Kidney epithelial cell (primary cell): ENCODE measurements around the gene HDGFL3. TPM values are rescaled to one million over a fixed set of nuclear protein-coding genes. Genes with fewer than 3 reads are reported as not detected.

ENCODE experiments used
- DNase-seq: peaks from one replicate; pipeline ENCODE4 v3.0.0-alpha.2; 2010; ENCODE audit warnings: low read depth
- H3K27me3 ChIP-seq: 2 replicates; pipeline ENCODE4 v1.6.0; 2011; ENCODE audit warnings: low read length; ENCODE audit not compliant: control insufficient read depth, insufficient read depth
- H3K36me3 ChIP-seq: 2 replicates; pipeline ENCODE4 v1.5.1; 2011; ENCODE audit warnings: low read length; ENCODE audit not compliant: control insufficient read depth, insufficient read depth
- H3K4me3 ChIP-seq: 2 replicates; pipeline ENCODE4 v1.5.1; 2011; ENCODE audit warnings: low read depth, mild to moderate bottlenecking, control low read depth, low read length
- total RNA-seq: library from RNA; depleted of rRNA; stranded (reverse); fragments of >200 nt; gene quantifications from 2 replicates; pipeline ENCODE4 v1.2.3, GENCODE V29; 2015
- TF ChIP-seq, protein P1 (sequence below): IDR thresholded peaks from 2 replicates; pipeline ENCODE4 v1.5.1; 2011; ENCODE audit warnings: mild to moderate bottlenecking, moderate library complexity, low read length, control low read depth, inconsistent platforms; ENCODE audit not compliant: insufficient read depth, poor library complexity, severe bottlenecking

The HDGFL3 gene
- total RNA-seq, 1 donor from 2014 or later = 77.3 TPM

DNA sequence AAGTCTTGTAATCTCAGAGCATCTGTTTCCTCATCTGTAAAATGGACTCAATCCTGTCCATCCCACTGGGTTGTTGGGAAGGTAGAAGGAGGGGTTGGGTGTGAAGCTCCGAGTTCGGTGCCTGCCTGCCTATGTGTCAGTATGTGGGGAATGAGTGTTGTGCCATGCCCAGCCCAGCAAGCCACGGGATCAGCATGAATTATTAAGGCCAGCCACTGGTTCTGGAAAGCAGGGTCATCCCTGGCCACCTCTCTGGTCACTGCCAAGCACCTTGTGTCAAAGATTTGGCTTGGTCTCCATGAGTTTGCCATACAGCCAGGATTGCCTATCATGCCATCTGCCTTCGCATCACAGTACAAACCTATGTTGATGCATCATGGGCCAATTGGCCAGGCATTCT lies 88.7 kb downstream of the HDGFL3 start:
- H3K27me3 ChIP-seq = no peaks in the 10 kb centered on the region
- TF ChIP-seq, protein P1, sequence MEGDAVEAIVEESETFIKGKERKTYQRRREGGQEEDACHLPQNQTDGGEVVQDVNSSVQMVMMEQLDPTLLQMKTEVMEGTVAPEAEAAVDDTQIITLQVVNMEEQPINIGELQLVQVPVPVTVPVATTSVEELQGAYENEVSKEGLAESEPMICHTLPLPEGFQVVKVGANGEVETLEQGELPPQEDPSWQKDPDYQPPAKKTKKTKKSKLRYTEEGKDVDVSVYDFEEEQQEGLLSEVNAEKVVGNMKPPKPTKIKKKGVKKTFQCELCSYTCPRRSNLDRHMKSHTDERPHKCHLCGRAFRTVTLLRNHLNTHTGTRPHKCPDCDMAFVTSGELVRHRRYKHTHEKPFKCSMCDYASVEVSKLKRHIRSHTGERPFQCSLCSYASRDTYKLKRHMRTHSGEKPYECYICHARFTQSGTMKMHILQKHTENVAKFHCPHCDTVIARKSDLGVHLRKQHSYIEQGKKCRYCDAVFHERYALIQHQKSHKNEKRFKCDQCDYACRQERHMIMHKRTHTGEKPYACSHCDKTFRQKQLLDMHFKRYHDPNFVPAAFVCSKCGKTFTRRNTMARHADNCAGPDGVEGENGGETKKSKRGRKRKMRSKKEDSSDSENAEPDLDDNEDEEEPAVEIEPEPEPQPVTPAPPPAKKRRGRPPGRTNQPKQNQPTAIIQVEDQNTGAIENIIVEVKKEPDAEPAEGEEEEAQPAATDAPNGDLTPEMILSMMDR = no peak
- H3K4me3 ChIP-seq = no peak overlapping the region
- DNase-seq = no peak
- H3K36me3 ChIP-seq = no peaks in the 10 kb centered on the region

DNA sequence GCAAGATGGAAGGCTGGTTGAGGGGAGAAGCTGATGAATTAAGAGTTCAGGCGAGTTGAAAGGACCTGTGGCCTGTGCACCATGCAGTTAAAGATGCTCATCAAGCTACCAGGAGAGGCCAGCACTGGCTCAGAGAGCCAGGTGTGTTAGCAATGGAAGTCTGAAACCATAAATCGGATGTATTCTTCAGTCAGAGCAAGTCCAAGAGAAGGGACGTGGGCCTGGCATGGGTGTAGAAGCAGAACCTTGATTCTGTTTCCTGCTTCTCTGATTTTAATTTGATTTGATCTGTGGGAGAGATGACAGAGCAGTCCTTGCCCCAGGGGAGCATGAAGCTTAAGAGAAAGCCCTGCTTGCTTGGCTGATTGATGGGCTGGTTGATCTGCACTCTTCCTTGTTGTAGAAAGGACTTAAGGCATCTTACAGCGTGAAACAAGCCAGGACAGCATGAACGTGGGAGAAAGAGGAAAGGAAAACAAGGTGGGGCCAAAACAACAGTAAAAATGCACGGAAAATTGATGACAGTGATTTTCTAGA lies 89.3 kb downstream of the HDGFL3 start:
- no peak for DNase-seq
- no peak overlapping the region for H3K4me3 ChIP-seq
- TF ChIP-seq, protein P1 = no peak
- no peaks in the 10 kb centered on the region for H3K36me3 ChIP-seq
- H3K27me3 ChIP-seq = no peaks in the 10 kb centered on the region

DNA sequence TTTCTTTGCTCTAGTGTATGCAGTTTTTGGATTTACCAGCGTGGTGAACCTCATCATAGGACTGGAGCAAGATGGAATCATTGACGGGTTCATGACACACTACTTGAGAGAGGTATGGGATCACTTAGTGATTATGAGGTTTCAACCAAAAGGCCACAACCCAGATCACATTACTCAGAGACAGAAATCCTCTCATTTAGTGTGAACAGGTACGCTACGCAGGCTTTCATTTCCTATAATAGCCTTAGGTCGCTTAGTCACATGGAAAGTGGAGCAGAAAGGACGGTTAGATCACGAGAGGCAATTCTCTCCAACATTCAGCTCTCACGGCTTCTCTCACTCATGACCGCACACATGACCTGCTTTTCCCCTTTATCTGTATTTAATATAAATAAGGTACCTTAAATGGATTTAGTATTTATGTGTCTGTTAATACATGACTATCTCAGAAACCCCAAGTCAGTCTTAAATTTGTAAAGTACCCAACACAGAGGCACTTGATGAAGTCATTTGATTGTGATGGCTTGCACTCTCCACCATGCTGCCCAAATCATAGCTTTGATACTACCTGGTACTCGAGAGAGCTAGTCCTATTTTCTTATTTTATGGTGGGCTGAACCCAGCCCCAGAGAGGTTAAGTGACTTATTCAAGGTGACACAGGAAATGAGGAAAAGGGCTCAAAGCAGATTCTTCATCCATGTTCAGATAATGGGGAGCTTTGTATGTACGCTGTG lies 91.6 kb downstream of the HDGFL3 start:
- H3K27me3 ChIP-seq = no peaks in the 10 kb centered on the region
- no peak overlapping the region for H3K4me3 ChIP-seq
- H3K36me3 ChIP-seq = no peaks in the 10 kb centered on the region
- no peak for DNase-seq
- TF ChIP-seq, protein P1 = no peak

DNA sequence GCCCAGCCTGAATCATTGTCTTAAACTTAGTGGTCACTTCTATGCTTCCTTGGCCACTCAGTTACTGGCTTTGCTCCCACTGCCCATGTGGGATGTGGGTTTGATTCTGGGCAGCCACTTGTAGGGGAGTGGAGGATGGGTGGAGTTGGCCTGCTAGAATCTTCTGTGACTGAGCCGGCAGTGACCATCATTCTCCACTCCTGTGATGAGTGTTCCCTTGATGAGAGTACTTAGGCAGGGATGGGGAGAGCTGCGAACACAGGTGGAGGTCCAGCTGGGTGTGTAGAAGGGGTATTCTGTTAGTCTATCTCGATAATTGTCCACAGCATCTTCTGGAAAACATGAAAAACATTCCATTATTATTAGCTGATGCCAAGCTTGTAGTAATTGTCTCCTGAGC lies 92.2 kb downstream of the HDGFL3 start:
- no peaks in the 10 kb centered on the region for H3K27me3 ChIP-seq
- DNase-seq = no peak
- no peaks in the 10 kb centered on the region for H3K36me3 ChIP-seq
- H3K4me3 ChIP-seq = no peak overlapping the region
- TF ChIP-seq, protein P1 = no peak

DNA sequence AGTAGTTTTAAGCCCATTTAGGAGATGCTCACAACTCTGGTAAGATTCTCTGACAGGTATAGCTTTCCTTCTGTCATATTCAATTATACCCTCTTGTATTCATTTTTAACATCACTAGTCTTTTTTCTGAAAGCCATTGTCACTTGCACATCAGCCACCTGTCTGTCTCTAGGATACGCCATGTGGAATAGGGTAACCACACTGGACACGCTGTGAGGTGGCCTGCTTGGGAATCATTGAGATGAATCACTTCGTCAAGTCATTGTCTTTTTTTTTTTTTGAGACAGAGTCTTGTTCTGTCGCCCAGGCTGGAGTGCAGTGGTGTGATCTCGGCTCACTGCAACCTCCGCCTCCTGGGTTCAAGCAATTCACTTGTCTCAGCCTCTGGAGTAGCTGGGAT lies 92.8 kb downstream of the HDGFL3 start:
- TF ChIP-seq, protein P1 = no peak
- Histone ChIP-seq H3K27me3 (no peaks in the 10 kb centered on the region), H3K36me3 (no peaks in the 10 kb centered on the region), H3K4me3 (no peak overlapping the region)
- DNase-seq = no peak
